ENCODE results near the gene ITPR3. TPM values are rescaled to one million over a fixed set of nuclear protein-coding genes. Genes with fewer than 3 reads are reported as not detected.

Gene ITPR3
- polyA plus RNA-seq, 1 donor (not counting 4 experiments of a cell fraction or from before 2014, with no cell fraction given), result 43.3 TPM

GRCh38 chr6:33708516-33709204 lies 87.5 kb downstream of the ITPR3 start:
- no peak overlapping the region for H3K27ac ChIP-seq (ENCODE audit: control insufficient read depth, insufficient read depth, low read length)
- H3K4me3 ChIP-seq (ENCODE audit: control insufficient read depth in 2 of 3, extremely low read depth in 1 of 3, insufficient read depth in 2 of 3, low read depth in 1 of 3, low read length in 3 of 3), result no peak overlapping the region
- peaks cover 2% of the 10 kb centered on the region for H3K9me1 ChIP-seq (ENCODE audit: control insufficient read depth, extremely low read depth, insufficient read depth, low read length)
- no peaks in the 10 kb centered on the region for H3K9me3 ChIP-seq (ENCODE audit: control insufficient read depth, low read depth, low read length)
- H3K4me1 ChIP-seq (ENCODE audit: control insufficient read depth, extremely low read depth, insufficient read depth, low read length), result peaks cover 34% of the 10 kb centered on the region
- H2AFZ ChIP-seq (ENCODE audit: control insufficient read depth, low read length), result no peak overlapping the region
- FAIRE-seq, result no peak
- DNase-seq (ENCODE audit: low read depth, low spot score), result no peak
- H3K79me2 ChIP-seq (ENCODE audit: control insufficient read depth, insufficient read depth, low read length), result peaks cover 16% of the 10 kb centered on the region
- peaks cover 11 to 42% of the 10 kb centered on the region in 2 experiments for H3K36me3 ChIP-seq (ENCODE audit: control insufficient read depth in 2 of 2, extremely low read depth in 1 of 2, insufficient read depth in 2 of 2, low read length in 2 of 2)
- no peaks in the 10 kb centered on the region for H4K20me1 ChIP-seq (ENCODE audit: control insufficient read depth, extremely low read depth, insufficient read depth, low read length)
- dilution Hi-C loops (cut with MboI; ENCODE audit: extremely low pct_ligation_motif_present, low sequenced_read_pairs), result no loop called here
- no peak overlapping the region for H3K9ac ChIP-seq (ENCODE audit: control insufficient read depth, extremely low read depth, insufficient read depth, low read length)
- no peak overlapping the region for H3K4me2 ChIP-seq (ENCODE audit: control insufficient read depth, extremely low read depth, insufficient read depth, low read depth, low read length)
- H3K27me3 ChIP-seq (ENCODE audit: control insufficient read depth, extremely low read depth, insufficient read depth, low read length), result no peaks in the 10 kb centered on the region
- TF ChIP-seq CTCF (optimal IDR thresholded peaks at IDR 0.05 in 1 of 3, IDR thresholded peaks at IDR 0.05 in 1 of 3, conservative IDR thresholded peaks at IDR 0.05 in 1 of 3; ENCODE audit: extremely low read depth in 1 of 3, insufficient read depth in 2 of 3, low read length in 3 of 3) (no peak), EZH2 (IDR thresholded peaks at IDR 0.05; ENCODE audit: low read length) (no peak)

- H3K4me2 ChIP-seq (ENCODE audit: control insufficient read depth, extremely low read depth, insufficient read depth, low read depth, low read length), result peak overlapping the region; percentile 100
- dilution Hi-C loops (cut with MboI; ENCODE audit: extremely low pct_ligation_motif_present, low sequenced_read_pairs), result no loop called here
These were observed 88.6 kb downstream of the ITPR3 start for GRCh38 chr6:33709605-33710295.

More at GRCh38 chr6:33709605-33710295, 88.6 kb downstream of the ITPR3 start:
- Histone ChIP-seq H3K9me1 (ENCODE audit: control insufficient read depth, extremely low read depth, insufficient read depth, low read length) (peaks cover 2% of the 10 kb centered on the region), H2AFZ (ENCODE audit: control insufficient read depth, low read length) (no peak overlapping the region), H3K4me1 (ENCODE audit: control insufficient read depth, extremely low read depth, insufficient read depth, low read length) (peaks cover 34% of the 10 kb centered on the region), H3K36me3 (ENCODE audit: control insufficient read depth in 2 of 2, extremely low read depth in 1 of 2, insufficient read depth in 2 of 2, low read length in 2 of 2) (peaks cover 11 to 34% of the 10 kb centered on the region in 2 experiments), H4K20me1 (ENCODE audit: control insufficient read depth, extremely low read depth, insufficient read depth, low read length) (no peaks in the 10 kb centered on the region), H3K27me3 (ENCODE audit: control insufficient read depth, extremely low read depth, insufficient read depth, low read length) (no peaks in the 10 kb centered on the region), H3K4me3 (ENCODE audit: control insufficient read depth in 2 of 3, extremely low read depth in 1 of 3, insufficient read depth in 2 of 3, low read depth in 1 of 3, low read length in 3 of 3) (peak overlapping the region in 1 of 3 experiments; percentile 93), H3K9me3 (ENCODE audit: control insufficient read depth, low read depth, low read length) (no peaks in the 10 kb centered on the region), H3K79me2 (ENCODE audit: control insufficient read depth, insufficient read depth, low read length) (peaks cover 16% of the 10 kb centered on the region), H3K9ac (ENCODE audit: control insufficient read depth, extremely low read depth, insufficient read depth, low read length) (no peak overlapping the region), H3K27ac (ENCODE audit: control insufficient read depth, insufficient read depth, low read length) (no peak overlapping the region)
- FAIRE-seq (no peak), DNase-seq (ENCODE audit: low read depth, low spot score) (no peak)
- no peak for TF ChIP-seq EZH2 (IDR thresholded peaks at IDR 0.05; ENCODE audit: low read length)
- TF ChIP-seq CTCF (optimal IDR thresholded peaks at IDR 0.05 in 1 of 3, IDR thresholded peaks at IDR 0.05 in 1 of 3, conservative IDR thresholded peaks at IDR 0.05 in 1 of 3; ENCODE audit: extremely low read depth in 1 of 3, insufficient read depth in 2 of 3, low read length in 3 of 3), result no peak

All from keratinocyte (primary cell).